CD4-positive, CD25-positive, alpha-beta regulatory T cell (primary cell): ENCODE measurements around the gene ENO2. TPM values are rescaled to one million over a fixed set of nuclear protein-coding genes. Genes with fewer than 3 reads are reported as not detected.

Source experiments
- ATAC-seq, 2 donors: fragments of 150-1000 bp; cut with Tn5 transposase; one replicate each; pipeline ENCODE4 v1.10.0; 2021; ENCODE audit warnings: low read depth in 2 of 2, moderate number of reproducible peaks in 2 of 2, moderate library complexity in 1 of 2
- DNase-seq, 3 donors: peaks; one replicate each; pipeline versions ENCODE4 v3.0.0 to v3.0.0-alpha.2; 2012 to 2022; ENCODE audit warnings: mixed read lengths in 1 of 3
- H3K27ac ChIP-seq: one replicate; pipeline ENCODE4 v1.7.0; 2013; ENCODE audit warnings: mild to moderate bottlenecking, low read length; ENCODE audit not compliant: insufficient read depth, poor library complexity, severe bottlenecking
- H3K27me3 ChIP-seq: one replicate; pipeline ENCODE4 v1.7.0; 2013; ENCODE audit warnings: low read length; ENCODE audit not compliant: control insufficient read depth, insufficient read depth
- H3K36me3 ChIP-seq: one replicate; pipeline ENCODE4 v1.7.0; 2013; ENCODE audit warnings: mild to moderate bottlenecking, low read length, moderate library complexity; ENCODE audit not compliant: control insufficient read depth, insufficient read depth
- H3K4me1 ChIP-seq: 2 replicates; pipeline ENCODE4 v1.7.0; 2013; ENCODE audit warnings: mild to moderate bottlenecking, low read length; ENCODE audit not compliant: insufficient read depth, control insufficient read depth, poor library complexity, severe bottlenecking
- H3K4me3 ChIP-seq: one replicate; pipeline ENCODE4 v1.7.0; 2013; ENCODE audit warnings: low read depth, mild to moderate bottlenecking, low read length, moderate library complexity
- H3K9me3 ChIP-seq, 2 experiments: 1 replicate in 1 of 2; 2 replicates in 1 of 2; pipeline ENCODE4 v1.7.0; 2013; ENCODE audit warnings: low read length in 2 of 2, mild to moderate bottlenecking in 1 of 2, moderate library complexity in 1 of 2; ENCODE audit not compliant: control insufficient read depth in 2 of 2
- H3K27ac Mint-ChIP-seq, 3 donors: one replicate each; pipeline ENCODE4 v1.8.0; 2020 to 2022; ENCODE audit warnings: mild to moderate bottlenecking in 3 of 3, mixed read lengths in 3 of 3, moderate library complexity in 2 of 3
- H3K27me3 Mint-ChIP-seq: one replicate; pipeline ENCODE4 v1.8.0; 2022; ENCODE audit warnings: mild to moderate bottlenecking, mixed read lengths
- H3K36me3 Mint-ChIP-seq: one replicate; pipeline ENCODE4 v1.8.0; 2020; ENCODE audit warnings: mixed read lengths
- H3K4me1 Mint-ChIP-seq, 4 donors: one replicate each; pipeline ENCODE4 v1.8.0; 2020 to 2022; ENCODE audit warnings: mixed read lengths in 4 of 4, mild to moderate bottlenecking in 1 of 4
- H3K4me3 Mint-ChIP-seq, 4 donors: one replicate each; pipeline ENCODE4 v1.8.0; 2020 to 2022; ENCODE audit warnings: mild to moderate bottlenecking in 4 of 4, mixed read lengths in 4 of 4, moderate library complexity in 3 of 4
- H3K9me3 Mint-ChIP-seq, 7 donors: one replicate each; pipeline ENCODE4 v1.8.0; 2020 to 2022; ENCODE audit warnings: mixed read lengths in 7 of 7, mild to moderate bottlenecking in 3 of 7, moderate library complexity in 2 of 7
- polyA plus RNA-seq, 4 donors: library from polyadenylated mRNA; unstranded; fragments of 300-500 nt; fragmentation: Illumina TruSeq; gene quantifications; one replicate each; pipeline ENCODE4 v1.2.3, GENCODE V29; 2021
- total RNA-seq: library from RNA; stranded (reverse); gene quantifications from one replicate; pipeline ENCODE4 v1.2.3, GENCODE V29; 2022

ENO2 gene
- total and polyA plus RNA-seq, 5 donors from 2014 or later, result 18.1 to 88.2 (median 23.2) TPM

GRCh38 chr12:6947615-6948014 is 33.2 kb downstream of the ENO2 start:
- H3K27ac Mint-ChIP-seq, result peak overlapping the region; percentile 87 to 99 (median 97)
- peaks cover 14 to 79% (median 47%) of the 10 kb centered on the region in 4 donors for H3K4me1 Mint-ChIP-seq
- Histone ChIP-seq H3K36me3 (no peaks in the 10 kb centered on the region), H3K27me3 (no peaks in the 10 kb centered on the region), H3K9me3 (no peaks in the 10 kb centered on the region), H3K4me1 (peaks cover 94% of the 10 kb centered on the region), H3K27ac (peak overlapping the region; percentile 98), H3K4me3 (no peak overlapping the region)
- no peaks in the 10 kb centered on the region for H3K9me3 Mint-ChIP-seq
- ATAC-seq, result no peak
- peak overlapping the region; percentile 76 to 99 (median 82) for H3K4me3 Mint-ChIP-seq
- peaks cover 5% of the 10 kb centered on the region for H3K36me3 Mint-ChIP-seq
- H3K27me3 Mint-ChIP-seq, result peaks cover 4% of the 10 kb centered on the region
- DNase-seq, result no peak

DNA sequence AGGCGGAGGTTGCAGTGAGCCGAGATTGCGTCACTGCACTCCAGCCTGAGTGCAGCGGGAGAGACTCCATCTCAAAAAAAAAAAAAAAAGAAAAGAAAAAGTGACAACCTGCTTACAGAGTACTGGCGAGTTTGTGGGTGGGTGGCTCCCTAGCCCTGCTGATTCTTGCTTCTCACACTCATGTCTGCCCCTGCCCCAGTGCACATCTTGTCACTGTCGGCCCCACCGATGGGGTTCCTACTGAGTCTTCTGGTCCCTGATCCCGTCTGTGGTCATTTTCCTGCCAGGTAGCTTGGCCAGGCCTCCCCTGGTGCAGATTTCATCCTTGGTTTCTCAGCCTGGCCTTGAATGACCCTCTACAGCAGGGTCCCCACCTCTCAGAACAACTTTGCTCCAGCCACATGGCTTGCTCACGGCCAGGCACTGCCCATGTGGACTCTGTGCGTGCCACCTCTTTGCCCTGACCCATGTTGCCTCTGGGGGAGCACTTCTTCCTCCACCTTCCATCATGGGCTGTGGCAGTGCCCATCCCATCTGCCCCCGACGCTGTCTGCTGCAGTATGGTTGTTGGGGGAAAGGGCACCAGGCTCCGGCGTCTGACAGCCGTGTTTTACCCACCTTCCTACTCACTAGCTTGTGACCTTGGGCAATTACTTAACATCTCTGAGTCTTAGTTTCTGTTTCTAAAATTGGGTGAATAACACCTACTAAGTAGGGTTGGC is 34.7 kb downstream of the ENO2 start:
- H3K4me1 Mint-ChIP-seq, result peaks cover 8 to 80% (median 49%) of the 10 kb centered on the region in 4 donors
- peak overlapping the region; percentile 84 to 99 (median 89) for H3K4me3 Mint-ChIP-seq
- no peaks in the 10 kb centered on the region for H3K9me3 ChIP-seq
- no peaks in the 10 kb centered on the region for H3K27me3 ChIP-seq
- H3K27ac ChIP-seq, result peak overlapping the region; percentile 98
- no peaks in the 10 kb centered on the region for H3K36me3 ChIP-seq
- peak in 2 of 3 donors; percentile 52 to 70 for DNase-seq
- H3K9me3 Mint-ChIP-seq, result no peaks in the 10 kb centered on the region
- peak overlapping the region; percentile 97 to 99 (median 98) for H3K27ac Mint-ChIP-seq
- peaks cover 95% of the 10 kb centered on the region for H3K4me1 ChIP-seq
- peaks cover 4% of the 10 kb centered on the region for H3K27me3 Mint-ChIP-seq
- peak; percentile 13 to 17 for ATAC-seq
- peaks cover 11% of the 10 kb centered on the region for H3K36me3 Mint-ChIP-seq
- peak overlapping the region; percentile 61 for H3K4me3 ChIP-seq

- Histone ChIP-seq H3K4me1 (peaks cover 95% of the 10 kb centered on the region), H3K36me3 (peaks cover 7% of the 10 kb centered on the region), H3K27me3 (no peaks in the 10 kb centered on the region), H3K27ac (peak overlapping the region; percentile 98), H3K4me3 (peak overlapping the region; percentile 88), H3K9me3 (no peaks in the 10 kb centered on the region)
- Mint-ChIP-seq H3K27me3 (peaks cover 4% of the 10 kb centered on the region), H3K36me3 (peaks cover 14% of the 10 kb centered on the region), H3K4me1 (peaks cover 8 to 82% (median 50%) of the 10 kb centered on the region in 4 donors), H3K9me3 (no peaks in the 10 kb centered on the region), H3K4me3 (peak overlapping the region; percentile 88 to 99 (median 98)), H3K27ac (peak overlapping the region; percentile 96 to 99 (median 97))
- DNase-seq (peak in 2 of 3 donors; percentile 44 to 59), ATAC-seq (no peak)
These were observed 36.0 kb downstream of the ENO2 start for GRCh38 chr12:6950401-6950801.

DNA sequence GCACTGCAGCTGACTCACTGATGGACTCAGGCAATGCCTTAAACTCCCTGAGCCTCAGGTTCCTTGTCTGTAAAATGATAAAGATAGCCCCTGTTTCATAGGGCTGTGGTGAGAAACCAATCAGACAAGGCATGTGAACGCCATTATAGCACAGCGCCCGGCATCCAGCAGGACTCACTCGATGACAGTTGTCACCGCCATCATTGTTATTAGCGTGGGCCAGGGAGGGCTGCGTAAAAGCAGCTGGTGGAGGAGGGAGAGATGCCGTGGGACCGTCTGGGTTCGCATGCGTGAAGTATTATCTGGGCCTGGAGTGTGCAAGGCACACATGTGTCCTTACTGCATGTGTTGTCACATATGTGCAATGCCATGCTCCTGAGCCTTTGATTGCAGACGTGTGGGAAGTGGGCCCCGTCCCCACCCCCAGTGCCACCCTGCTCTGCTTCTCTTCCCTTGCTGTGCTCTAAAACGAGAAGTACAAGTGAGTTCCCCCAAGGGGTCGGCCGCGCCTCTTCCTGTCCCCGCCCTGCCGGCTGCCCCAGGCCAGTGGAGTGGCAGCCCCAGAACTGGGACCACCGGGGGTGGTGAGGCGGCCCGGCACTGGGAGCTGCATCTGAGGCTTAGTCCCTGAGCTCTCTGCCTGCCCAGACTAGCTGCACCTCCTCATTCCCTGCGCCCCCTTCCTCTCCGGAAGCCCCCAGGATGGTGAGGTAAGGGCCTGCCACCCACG is 36.6 kb downstream of the ENO2 start, which contains the start of gene PTPN6:
Gene PTPN6 (plus strand): TSS at position 546 of the 730 bp plus-strand sequence. CDS start 157 bp downstream, at position 703.
- Mint-ChIP-seq H3K4me1 (peaks cover 8 to 82% (median 52%) of the 10 kb centered on the region in 4 donors), H3K27ac (peak within 1 kb of the TSS; percentile 96 to 99 (median 97)), H3K4me3 (peak within 1 kb of the TSS; percentile 88 to 99 (median 98)), H3K9me3 (no peaks in the 10 kb centered on the region), H3K27me3 (peaks cover 4% of the 10 kb centered on the region), H3K36me3 (peaks cover 20% of the 10 kb centered on the region)
- peak in 2 of 3 donors; percentile 62 to 85 for DNase-seq
- ATAC-seq, result peak; percentile 48 to 57
- Histone ChIP-seq H3K4me1 (peaks cover 95% of the 10 kb centered on the region), H3K4me3 (peak within 1 kb of the TSS; percentile 88), H3K9me3 (no peaks in the 10 kb centered on the region), H3K27ac (peak within 1 kb of the TSS; percentile 98), H3K27me3 (no peaks in the 10 kb centered on the region), H3K36me3 (peaks cover 9% of the 10 kb centered on the region)

DNA sequence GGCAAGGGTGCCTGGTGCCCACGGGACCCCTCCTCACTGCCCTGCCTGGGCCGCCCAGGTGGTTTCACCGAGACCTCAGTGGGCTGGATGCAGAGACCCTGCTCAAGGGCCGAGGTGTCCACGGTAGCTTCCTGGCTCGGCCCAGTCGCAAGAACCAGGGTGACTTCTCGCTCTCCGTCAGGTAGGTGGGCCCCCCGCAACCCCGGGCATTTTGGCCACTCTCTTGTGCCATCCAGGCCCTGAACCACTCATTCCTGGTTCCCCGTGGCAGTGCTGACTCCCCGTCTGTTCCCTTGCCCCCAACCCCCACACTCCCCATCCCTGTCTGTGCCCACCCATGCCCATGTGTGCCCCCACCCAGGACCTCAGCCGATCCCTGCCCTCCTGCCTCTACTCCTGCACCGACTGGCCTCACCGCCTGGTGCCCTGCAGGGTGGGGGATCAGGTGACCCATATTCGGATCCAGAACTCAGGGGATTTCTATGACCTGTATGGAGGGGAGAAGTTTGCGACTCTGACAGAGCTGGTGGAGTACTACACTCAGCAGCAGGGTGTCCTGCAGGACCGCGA is 37.3 kb downstream of the ENO2 start:
- peak overlapping the region; percentile 88 to 99 (median 98) for H3K4me3 Mint-ChIP-seq
- H3K27ac ChIP-seq, result peak overlapping the region; percentile 98
- DNase-seq (no peak), ATAC-seq (peak; percentile 8 to 9)
- no peaks in the 10 kb centered on the region for H3K9me3 Mint-ChIP-seq
- peak overlapping the region; percentile 96 to 99 (median 97) for H3K27ac Mint-ChIP-seq
- H3K4me1 ChIP-seq, result peaks cover 95% of the 10 kb centered on the region
- peaks cover 22% of the 10 kb centered on the region for H3K36me3 Mint-ChIP-seq
- peak overlapping the region; percentile 88 for H3K4me3 ChIP-seq
- H3K27me3 Mint-ChIP-seq, result peaks cover 4% of the 10 kb centered on the region
- peaks cover 8 to 82% (median 54%) of the 10 kb centered on the region in 4 donors for H3K4me1 Mint-ChIP-seq
- peaks cover 14% of the 10 kb centered on the region for H3K36me3 ChIP-seq
- H3K9me3 ChIP-seq, result no peaks in the 10 kb centered on the region
- H3K27me3 ChIP-seq, result no peaks in the 10 kb centered on the region

DNA sequence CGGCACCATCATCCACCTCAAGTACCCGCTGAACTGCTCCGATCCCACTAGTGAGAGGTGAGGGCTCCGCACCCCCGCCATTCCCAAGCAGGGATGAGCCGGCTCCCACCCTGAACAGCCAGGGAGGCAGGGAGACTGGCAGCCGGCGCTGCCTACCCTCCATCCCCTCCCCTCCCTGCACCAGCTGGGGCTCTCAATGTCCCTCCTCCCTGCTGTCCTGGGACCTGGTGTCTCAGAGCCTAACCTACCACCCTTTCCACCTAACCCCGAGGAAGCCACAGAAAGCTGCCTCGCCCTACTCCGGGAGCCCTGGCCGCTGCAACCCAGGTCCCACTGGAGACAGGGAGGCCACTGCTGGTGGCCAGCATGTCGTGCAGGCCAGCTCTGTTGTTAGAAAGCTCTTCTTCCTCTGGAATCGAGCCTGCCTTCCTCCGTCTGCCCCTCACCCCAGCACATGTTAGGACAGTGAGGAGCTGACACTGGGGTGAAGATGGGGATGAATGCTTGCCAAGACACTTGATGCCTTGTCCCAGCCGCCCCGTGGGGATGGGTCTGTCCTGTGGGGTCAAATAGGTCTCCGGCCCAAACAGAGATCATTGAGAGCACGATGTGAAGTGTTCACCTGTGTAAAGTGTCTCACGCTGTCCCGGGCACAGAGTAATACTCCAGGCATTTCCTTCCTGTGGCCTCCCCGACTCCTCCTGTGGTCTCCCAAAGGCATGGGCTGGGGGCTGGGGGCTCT is 37.9 kb downstream of the ENO2 start:
- H3K4me1 Mint-ChIP-seq, result peaks cover 8 to 82% (median 55%) of the 10 kb centered on the region in 4 donors
- Histone ChIP-seq H3K9me3 (no peaks in the 10 kb centered on the region), H3K4me1 (peaks cover 95% of the 10 kb centered on the region), H3K27me3 (no peaks in the 10 kb centered on the region), H3K4me3 (peak overlapping the region; percentile 88), H3K27ac (peak overlapping the region; percentile 98), H3K36me3 (peaks cover 21% of the 10 kb centered on the region)
- H3K4me3 Mint-ChIP-seq, result peak overlapping the region; percentile 88 to 99 (median 98)
- H3K9me3 Mint-ChIP-seq, result no peaks in the 10 kb centered on the region
- peaks cover 29% of the 10 kb centered on the region for H3K36me3 Mint-ChIP-seq
- ATAC-seq, result no peak
- no peak for DNase-seq
- H3K27ac Mint-ChIP-seq, result peak overlapping the region; percentile 96 to 99 (median 97)
- peaks cover 4% of the 10 kb centered on the region for H3K27me3 Mint-ChIP-seq
